ENCODE results near the gene OSBP2.

The OSBP2 gene

DNA sequence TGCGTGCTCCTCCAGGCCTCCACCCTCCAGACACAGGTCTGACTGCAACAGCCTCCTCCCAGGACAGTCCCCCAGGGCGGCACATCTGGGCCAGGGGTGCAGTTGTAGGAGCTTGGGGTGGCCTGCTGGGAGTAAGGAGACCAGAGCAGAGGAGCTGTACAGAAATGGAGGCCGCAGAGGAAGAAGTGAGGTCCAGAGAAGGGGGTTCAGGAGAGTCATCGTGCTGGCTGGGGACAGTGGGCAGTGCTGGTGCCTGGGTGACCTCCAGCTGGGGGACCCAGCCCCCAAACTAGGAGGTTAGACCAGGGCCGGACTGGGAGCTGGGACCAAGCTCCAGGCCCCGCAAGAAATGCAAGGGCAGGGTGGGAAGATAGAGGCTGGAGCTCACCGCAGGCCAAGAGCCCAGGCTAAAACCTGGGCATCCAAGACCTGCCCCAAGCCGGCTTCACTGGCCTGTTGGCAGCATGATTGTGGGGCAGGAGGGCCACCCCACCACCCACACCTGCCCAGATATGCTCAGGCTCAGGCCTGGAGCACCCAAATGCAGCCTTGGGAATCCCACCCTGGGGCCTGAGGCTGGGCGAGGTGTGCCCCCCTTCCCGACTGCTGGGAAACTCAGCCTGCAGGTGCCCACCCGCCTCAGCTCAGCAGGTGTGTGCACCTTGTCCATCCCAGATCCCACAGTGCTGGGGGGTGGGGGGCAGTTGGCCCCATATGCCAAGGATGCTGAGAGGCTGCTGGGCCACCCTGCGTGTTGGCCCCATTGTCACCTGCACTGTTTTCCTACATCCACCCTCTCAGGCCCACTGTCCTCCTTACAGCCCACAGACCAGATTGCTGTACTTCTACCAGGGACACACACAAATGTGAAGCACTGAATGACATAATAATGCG lies 177.0 kb downstream of the OSBP2 start:
- DNase-seq = no peak

- DNase-seq = no peak
Observed at GRCh38 chr22:30872285-30873041, 177.8 kb downstream of the OSBP2 start.

- DNase-seq = no peak
Observed at GRCh38 chr22:30873086-30873650, 178.5 kb downstream of the OSBP2 start.

DNA sequence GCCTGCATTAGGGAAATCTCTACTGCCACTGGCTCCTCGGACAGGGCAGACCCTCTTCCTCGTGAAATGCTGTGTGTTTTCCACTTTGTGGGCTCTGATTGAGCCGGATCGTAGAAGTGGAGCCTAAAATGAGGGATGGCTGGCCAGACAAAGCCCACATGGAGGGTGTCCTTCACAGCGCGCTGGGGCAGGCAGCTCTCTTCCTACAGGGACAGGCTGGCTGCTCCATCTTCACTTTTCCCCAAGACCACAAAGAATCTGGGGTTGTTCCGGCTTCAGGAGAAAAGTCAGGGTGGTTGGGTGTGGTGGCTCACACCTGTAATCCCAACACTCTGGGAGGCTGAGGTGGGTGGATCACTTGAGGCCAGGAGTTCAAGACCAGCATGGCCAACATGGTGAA lies 179.0 kb downstream of the OSBP2 start:
- DNase-seq = no peak

DNA sequence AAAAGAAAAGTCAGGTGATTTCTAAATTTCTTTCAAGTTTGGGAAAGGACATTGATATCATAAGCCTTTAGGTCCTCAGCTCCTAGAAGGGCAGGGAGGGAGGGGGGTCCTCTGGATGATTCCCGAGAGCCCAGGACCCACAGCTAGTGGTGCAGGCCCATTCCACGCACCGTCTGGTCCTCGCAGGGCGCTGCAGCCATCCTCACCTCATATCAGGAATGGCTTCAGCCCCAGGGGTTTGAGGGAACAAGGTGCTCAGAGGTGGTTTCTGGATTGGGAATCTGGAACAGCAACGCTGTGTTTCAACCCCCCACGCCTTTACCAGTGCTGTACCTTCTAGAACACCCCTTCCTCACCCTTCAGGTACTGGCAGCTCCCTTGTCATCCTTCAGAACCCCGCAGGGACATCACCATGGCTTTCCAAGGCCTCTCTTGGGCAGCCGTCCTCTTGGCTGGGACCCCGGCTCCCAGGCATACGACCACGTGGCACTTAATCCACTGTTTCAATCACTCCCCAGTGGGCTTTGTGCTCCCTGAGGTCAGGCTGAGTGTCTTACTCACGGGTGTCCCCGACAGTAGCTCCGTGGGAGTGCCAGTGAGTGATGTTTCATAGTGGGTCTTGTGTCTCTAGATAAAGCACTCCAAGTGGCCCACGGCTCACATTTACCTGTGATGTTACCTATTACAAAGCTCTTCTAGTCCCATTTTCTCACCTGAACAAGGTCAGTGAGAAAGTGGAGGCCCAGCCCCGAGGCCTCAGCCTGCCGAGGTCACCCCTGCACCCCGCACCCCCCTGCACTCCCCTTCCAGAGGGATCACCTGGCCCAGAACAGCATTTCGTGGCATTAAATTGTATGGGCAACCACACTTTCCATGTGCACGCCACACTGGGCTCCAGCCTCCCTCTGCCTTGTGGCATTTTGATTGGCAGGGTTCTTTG lies 180.0 kb downstream of the OSBP2 start:
- DNase-seq = no peak

- DNase-seq = no peak
Observed at GRCh38 chr22:30875481-30876215, 181.0 kb downstream of the OSBP2 start.

GRCh38 chr22:30876221-30876751 lies 181.6 kb downstream of the OSBP2 start:
- DNase-seq = no peak

- DNase-seq = no peak
Observed at GRCh38 chr22:30876915-30877553, 182.4 kb downstream of the OSBP2 start.

DNA sequence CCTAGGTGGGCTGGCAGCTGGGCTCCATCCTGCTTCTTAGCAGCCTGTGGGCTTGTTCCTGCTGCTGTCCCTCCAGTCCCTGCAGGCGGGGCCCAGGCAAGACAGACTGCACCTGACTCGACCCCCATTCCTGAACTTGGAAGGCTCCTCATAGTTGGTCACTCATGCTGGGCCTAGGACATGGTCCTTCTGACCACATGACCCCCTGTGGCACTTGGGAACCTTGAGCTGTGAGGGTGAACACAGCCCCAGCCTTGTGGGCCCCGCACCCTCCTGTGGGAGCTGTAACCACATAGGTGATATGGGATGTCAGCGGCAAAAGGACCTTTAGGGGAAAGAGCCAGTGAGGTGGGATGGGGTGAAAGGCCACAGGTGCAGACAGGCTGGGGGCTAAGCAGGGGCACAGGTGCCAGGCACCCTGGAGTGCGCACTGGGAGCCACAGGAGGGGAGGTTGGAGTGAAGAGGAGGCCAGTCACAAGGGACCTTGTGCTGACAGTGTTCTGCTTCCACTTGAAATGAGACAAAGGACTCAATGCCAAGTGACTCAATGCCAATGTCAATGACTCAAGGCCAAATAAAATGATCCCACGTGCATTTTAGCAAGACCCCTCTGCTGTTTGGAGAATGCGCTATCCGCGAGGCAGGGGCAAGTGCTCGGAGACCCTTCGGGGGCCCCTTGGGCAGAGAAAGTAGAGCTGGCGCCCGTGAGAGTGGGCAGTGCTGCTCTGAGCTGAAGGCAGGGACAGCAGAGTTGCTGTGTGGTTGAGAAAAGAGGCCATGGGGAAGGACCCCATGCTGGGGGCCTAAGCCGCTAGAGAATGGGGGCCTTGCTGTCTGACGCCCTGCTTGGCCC lies 183.2 kb downstream of the OSBP2 start:
- DNase-seq = no peak

GRCh38 chr22:30878516-30879414 lies 184.1 kb downstream of the OSBP2 start:
- no peak for DNase-seq

DNA sequence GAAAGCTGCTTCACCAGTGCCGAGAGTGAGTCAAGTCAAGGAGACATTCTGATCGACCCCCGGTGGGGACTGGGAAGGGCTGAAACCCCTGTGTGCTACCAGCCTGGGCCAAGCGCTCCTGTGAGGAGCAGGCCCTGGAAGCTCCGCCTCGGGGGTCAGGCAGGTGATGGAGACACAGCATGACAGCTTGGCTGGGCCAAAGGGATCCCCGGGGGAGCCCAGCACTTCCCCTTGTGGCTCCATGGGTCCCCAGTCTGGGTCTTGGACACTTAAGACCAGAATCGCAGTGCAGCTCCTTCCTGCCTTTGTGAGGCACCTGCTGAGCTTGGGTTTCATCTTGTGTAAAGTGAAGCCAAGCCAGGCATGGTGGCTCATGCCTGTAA lies 184.7 kb downstream of the OSBP2 start:
- DNase-seq = no peak

DNA sequence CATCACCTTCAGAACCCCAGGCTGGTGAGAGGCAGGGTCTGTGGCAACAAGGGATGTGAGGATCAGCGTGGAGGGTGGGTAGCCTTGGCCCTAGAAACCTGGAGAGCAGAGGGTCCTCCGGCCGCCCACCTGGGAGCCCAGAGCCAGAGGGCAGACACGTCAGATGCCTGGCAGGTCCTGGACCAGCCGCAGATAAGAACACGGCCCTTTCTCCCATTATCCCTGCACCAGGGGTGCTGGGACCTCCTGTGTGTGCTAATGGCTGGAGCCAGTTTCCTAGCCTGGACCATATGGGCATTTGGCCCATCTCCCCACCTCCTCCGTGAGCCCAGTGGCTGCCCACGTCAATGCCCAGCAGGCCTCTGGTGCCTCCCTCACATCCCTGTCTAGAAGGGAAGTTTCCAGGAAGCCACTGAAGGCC lies 185.5 kb downstream of the OSBP2 start:
- no peak for DNase-seq

- no peak for DNase-seq
Observed at GRCh38 chr22:30880847-30881246, 186.2 kb downstream of the OSBP2 start.

DNA sequence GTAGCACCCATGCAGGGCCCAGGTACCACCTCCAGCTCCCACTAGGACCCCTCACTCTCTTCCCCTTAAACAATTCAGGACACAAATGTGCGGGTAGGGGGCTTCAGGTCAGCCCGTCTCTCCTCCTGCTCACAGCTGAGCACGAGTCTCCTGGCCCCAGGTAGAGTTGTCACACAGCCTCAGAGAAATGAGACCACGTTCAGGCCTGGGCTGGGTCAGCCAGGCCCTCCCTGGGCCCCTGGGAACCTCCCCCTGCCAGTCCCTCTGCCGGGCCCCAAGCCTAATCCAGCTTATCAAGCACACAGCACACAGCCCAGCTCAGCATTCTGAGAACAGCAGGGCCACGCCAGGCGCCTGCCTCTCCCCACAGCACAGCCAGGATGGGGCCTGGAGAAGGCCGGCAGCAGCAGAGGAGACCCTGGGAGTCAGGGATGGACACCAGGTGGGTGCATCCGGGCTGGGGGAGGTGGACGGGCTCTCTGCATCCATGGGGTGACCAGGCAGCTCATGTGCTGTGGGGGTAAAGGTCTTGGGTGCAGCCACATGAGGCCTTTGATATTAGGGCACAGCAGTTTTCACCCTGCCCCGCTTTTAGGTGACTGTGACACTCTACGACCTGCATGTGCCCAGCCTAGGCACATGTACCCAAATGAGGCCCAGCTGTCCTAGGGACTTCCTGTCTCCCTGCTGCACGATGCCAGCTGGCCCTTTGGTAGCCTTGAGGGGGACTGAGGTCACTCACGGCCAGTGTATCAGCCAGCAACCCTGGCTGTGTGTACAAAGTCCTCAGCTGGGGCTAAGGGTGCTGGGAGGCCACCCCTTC lies 186.9 kb downstream of the OSBP2 start:
- DNase-seq = no peak

DNA sequence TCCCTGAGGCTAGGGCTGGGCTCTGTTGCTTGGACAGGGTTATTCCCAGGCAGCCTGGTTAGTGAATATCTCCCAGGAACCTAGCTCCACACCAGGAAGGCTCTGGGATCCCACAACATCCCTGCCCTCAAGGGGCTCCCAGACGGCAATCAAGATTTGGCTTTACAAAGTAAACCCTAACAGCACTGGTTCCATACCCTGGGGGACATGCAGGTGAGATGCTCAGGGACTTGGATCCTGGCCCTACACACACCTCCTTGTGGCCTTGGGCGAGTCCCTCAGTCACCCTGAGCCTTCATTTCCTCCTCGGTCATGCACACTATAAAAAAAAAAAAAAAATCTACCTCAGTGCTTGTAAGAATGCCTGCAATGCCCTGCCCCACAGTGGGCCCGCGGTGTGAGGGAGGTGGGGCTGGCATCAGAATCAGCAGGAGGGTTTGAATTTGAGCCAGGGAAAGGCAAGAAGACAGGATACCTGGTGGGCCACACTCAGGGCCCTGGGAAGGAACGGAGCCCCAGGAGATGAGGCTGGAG lies 187.6 kb downstream of the OSBP2 start:
- no peak for DNase-seq

GRCh38 chr22:30882974-30883533 lies 188.4 kb downstream of the OSBP2 start:
- DNase-seq = no peak

DNA sequence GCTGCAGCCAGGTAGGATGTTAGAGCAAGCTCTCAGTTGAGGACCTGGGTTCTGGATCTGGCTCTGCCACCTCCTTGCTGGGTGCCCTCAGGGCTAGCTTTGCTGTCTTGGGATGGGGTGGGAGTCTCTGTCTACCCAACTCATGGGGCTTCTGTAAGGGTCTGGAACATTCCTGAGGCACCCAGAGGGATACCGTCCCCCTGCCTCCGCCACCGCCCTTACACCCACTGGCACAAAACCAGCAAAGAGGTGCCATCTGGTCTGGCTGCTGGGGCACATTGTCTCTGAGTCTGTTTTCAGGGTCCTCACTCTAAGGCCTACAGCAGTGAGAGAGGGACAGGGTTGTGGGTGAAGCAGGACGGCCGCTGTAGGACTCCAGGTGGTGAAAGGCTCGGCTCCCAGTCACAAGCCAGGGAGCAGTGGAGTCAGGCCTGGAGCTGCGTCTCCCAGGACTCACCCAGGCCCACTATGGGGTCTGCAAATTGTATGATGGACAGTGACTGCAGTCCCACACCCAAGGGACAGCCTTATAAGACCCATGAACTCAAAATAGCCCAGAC lies 189.0 kb downstream of the OSBP2 start:
- no peak for DNase-seq

Measured in activated naive CD4-positive, alpha-beta T cell treated with Interleukin-2 at 50 U/mL for 16 hours (primary cell).